ENCODE data around the gene FOCAD. TPM values are rescaled to one million over a fixed set of nuclear protein-coding genes. Genes with fewer than 3 reads are reported as not detected.
"Not testable (repeated sequence)": the region's sequence is repeated elsewhere in the genome, so short reads cannot be mapped to it uniquely, and the experiment has no call there.

Gene FOCAD
- total RNA-seq, 1 donor from 2014 or later, result 104 TPM

DNA sequence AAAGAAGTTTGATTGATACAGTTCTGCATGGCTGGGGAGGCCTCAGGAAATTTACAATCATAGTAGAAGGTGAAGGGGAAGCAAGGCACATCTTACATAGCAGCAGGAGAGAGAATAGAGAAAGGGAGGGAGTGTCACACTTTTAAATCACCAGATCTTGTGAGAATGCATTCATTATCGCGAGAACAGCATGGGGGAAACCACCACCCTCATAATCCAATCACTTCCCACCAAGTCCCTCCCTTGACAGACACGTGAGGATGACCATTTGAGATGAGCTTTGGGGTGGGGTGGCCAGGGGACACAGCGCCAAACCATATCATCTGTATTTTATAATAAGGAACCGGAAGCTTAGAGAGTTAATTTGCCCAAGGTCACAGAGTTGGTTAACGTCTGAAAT, 13.7 kb upstream of the FOCAD start:
- Mint-ChIP-seq H3K36me3 (ENCODE audit: unreplicated experiment) (peaks cover 5% of the 10 kb centered on the region), H3K4me3 (ENCODE audit: unreplicated experiment) (no peak overlapping the region), H3K27me3 (ENCODE audit: unreplicated experiment) (no peaks in the 10 kb centered on the region), H3K4me1 (ENCODE audit: low read depth, unreplicated experiment) (peaks cover 8% of the 10 kb centered on the region), H3K27ac (ENCODE audit: unreplicated experiment) (no peak overlapping the region), H3K9me3 (ENCODE audit: unreplicated experiment) (no peaks in the 10 kb centered on the region)
- no peak for DNase-seq
- TF ChIP-seq, protein P1, sequence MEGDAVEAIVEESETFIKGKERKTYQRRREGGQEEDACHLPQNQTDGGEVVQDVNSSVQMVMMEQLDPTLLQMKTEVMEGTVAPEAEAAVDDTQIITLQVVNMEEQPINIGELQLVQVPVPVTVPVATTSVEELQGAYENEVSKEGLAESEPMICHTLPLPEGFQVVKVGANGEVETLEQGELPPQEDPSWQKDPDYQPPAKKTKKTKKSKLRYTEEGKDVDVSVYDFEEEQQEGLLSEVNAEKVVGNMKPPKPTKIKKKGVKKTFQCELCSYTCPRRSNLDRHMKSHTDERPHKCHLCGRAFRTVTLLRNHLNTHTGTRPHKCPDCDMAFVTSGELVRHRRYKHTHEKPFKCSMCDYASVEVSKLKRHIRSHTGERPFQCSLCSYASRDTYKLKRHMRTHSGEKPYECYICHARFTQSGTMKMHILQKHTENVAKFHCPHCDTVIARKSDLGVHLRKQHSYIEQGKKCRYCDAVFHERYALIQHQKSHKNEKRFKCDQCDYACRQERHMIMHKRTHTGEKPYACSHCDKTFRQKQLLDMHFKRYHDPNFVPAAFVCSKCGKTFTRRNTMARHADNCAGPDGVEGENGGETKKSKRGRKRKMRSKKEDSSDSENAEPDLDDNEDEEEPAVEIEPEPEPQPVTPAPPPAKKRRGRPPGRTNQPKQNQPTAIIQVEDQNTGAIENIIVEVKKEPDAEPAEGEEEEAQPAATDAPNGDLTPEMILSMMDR (IDR thresholded peaks at IDR 0.05; ENCODE audit: partially characterized antibody, unreplicated experiment), result no peak

DNA sequence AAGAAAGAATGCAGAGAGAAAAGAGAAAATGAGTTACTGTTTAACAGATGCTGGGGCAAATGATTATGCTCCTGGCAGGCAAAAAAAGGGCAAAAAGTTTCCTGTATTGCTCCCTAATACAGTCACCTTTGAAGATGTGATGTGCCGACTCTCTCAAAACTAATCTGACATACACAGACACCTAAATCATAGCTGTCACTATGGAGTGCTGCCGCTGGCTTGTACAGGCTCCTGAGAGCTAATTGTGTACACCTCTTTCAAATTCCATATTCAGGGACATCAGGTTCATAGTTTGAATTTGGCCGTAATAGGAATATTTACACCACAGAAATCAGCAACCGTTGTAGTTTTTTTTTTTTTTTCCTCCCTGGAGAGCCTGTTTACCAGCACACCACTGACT, 12.4 kb upstream of the FOCAD start:
- no peaks in the 10 kb centered on the region for H3K9me3 Mint-ChIP-seq (ENCODE audit: unreplicated experiment)
- peaks cover 8% of the 10 kb centered on the region for H3K4me1 Mint-ChIP-seq (ENCODE audit: low read depth, unreplicated experiment)
- H3K27me3 Mint-ChIP-seq (ENCODE audit: unreplicated experiment), result no peaks in the 10 kb centered on the region
- no peak for DNase-seq
- TF ChIP-seq, protein P1 (IDR thresholded peaks at IDR 0.05; ENCODE audit: partially characterized antibody, unreplicated experiment), result no peak
- H3K27ac Mint-ChIP-seq (ENCODE audit: unreplicated experiment), result no peak overlapping the region
- H3K36me3 Mint-ChIP-seq (ENCODE audit: unreplicated experiment), result peaks cover 5% of the 10 kb centered on the region
- H3K4me3 Mint-ChIP-seq (ENCODE audit: unreplicated experiment), result no peak overlapping the region

DNA sequence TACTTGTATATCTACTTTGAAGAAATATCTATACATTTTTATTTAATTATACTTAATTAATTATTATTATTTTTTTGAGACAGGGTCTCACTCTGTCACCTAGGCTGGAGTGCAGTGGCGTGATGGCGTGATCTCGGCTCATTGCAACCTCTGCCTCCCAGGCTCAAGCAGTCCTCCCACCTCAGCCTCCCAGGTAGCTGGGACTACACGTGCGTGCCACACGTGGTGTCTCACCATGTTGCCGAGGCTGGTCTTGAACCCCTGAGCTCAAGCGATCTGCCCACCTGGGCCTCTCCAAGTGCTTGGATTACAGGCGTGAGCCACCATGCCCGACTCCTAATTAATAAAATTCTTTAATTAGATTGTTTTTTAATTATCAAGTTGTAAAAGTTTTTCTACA, 10.5 kb upstream of the FOCAD start:
- not testable (repeated sequence) for H3K4me1 Mint-ChIP-seq (ENCODE audit: low read depth, unreplicated experiment); H3K36me3 Mint-ChIP-seq (ENCODE audit: unreplicated experiment); DNase-seq; H3K9me3 Mint-ChIP-seq (ENCODE audit: unreplicated experiment); H3K27ac Mint-ChIP-seq (ENCODE audit: unreplicated experiment); H3K4me3 Mint-ChIP-seq (ENCODE audit: unreplicated experiment); H3K27me3 Mint-ChIP-seq (ENCODE audit: unreplicated experiment)

DNA sequence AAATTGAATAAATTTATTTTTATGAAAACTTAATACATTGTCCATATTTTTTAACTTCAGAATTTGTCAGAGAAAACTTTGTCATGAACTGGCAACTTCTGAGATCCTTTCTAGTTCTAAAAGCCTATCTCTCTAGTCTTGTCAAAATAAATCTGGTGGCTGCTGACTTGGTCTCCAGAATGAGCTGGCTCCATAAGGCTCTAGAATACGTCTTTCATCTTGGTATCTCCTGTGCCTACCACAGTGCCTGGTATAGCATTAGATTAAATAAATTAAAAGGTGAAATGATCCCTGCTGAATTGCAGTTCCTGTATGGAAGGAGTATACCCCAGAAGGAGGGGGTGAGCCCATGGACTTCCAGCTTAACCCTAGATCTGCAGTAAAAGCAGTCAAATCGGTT, 2.6 kb upstream of the FOCAD start:
- Mint-ChIP-seq H3K36me3 (ENCODE audit: unreplicated experiment) (no peaks in the 10 kb centered on the region), H3K4me3 (ENCODE audit: unreplicated experiment) (no peak overlapping the region), H3K9me3 (ENCODE audit: unreplicated experiment) (peaks cover 4% of the 10 kb centered on the region), H3K4me1 (ENCODE audit: low read depth, unreplicated experiment) (peaks cover 13% of the 10 kb centered on the region), H3K27me3 (ENCODE audit: unreplicated experiment) (no peaks in the 10 kb centered on the region), H3K27ac (ENCODE audit: unreplicated experiment) (no peak overlapping the region)
- TF ChIP-seq, protein P1 (IDR thresholded peaks at IDR 0.05; ENCODE audit: partially characterized antibody, unreplicated experiment), result no peak
- DNase-seq, result no peak

DNA sequence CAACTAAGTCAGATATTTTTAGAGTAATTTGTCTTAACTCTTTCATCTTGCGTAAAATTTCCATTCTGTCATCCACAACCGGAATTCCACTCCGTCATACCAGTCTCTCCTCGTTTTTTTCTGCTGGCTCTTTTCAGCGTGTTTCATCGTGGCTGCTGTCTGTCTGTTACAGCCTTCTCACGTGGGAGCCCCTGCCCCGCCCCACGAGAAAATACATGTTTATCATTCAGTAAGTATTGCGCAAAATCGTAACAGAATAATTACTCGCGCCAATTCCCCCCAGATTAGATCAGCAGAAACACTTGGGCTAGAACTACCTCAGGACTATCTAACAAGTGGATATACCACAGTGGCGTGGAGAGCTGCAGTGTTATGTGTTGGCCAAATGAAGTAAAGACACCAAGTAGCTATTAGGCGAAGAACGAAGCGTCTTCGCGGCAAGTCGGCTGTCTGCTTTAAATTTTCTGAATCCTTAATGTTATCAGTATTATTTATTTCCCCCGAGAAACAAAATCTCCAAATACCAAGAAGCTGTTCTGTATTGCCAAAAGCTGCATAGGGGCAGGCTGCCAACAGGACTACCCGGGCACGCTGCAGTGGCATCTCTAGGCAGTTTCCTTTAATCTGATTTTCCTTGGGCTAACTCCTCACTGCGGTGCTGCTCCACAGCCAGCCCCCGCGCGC, 566 bp upstream of the FOCAD start:
- peaks cover 13% of the 10 kb centered on the region for H3K4me1 Mint-ChIP-seq (ENCODE audit: low read depth, unreplicated experiment)
- H3K9me3 Mint-ChIP-seq (ENCODE audit: unreplicated experiment), result peaks cover 4% of the 10 kb centered on the region
- no peak for DNase-seq
- no peaks in the 10 kb centered on the region for H3K36me3 Mint-ChIP-seq (ENCODE audit: unreplicated experiment)
- peak overlapping the region; percentile 71 for H3K4me3 Mint-ChIP-seq (ENCODE audit: unreplicated experiment)
- no peaks in the 10 kb centered on the region for H3K27me3 Mint-ChIP-seq (ENCODE audit: unreplicated experiment)
- TF ChIP-seq, protein P1 (IDR thresholded peaks at IDR 0.05; ENCODE audit: partially characterized antibody, unreplicated experiment), result no peak
- no peak overlapping the region for H3K27ac Mint-ChIP-seq (ENCODE audit: unreplicated experiment)
